Measurements from ENCODE around the gene GAS6. TPM values are rescaled to one million over a fixed set of nuclear protein-coding genes. Genes with fewer than 3 reads are reported as not detected.

GAS6 gene
- total and polyA plus RNA-seq, 2 donors (not counting 3 experiments of a cell fraction or from before 2014, with no cell fraction given): 69.2 to 109 TPM

DNA sequence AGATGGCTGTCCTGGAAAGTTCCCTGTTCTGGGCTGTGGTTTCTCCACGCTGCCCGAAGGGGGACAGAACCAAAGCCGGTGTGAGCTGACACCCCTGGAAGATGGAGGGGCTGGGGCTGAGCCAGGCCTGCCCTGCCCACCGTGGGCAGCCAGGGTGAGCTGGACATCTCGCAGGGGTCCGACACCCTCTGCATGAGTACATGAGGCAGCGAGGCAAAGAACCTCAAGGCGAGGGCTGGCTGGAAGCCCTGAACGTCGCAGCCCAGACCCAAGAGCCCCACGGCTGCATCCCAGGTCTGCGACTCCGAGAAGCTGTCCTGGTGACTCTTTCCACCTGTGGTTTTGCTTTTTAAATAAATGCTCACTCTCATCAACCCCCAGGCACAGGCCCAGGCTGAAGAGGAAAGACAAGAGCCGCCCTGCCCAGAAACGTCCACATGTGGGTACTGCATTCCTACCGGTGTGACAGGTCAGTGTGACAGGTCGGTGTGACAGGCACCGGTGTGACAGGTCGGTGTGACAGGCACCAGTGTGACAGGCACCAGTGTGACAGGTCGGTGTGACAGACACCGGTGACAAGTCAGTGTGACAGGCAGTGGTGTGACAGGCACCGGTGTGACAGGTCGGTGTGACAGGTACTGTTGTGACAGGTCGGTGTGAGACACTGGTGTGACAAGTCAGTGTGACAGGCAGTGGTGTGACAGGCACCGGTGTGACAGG lies 30.6 kb downstream of the GAS6 start:
- FAIRE-seq (no peak), DNase-seq (ENCODE audit: low read depth, low spot score) (no peak)
- Histone ChIP-seq H3K27ac (ENCODE audit: insufficient read depth, low read depth, low read length) (no peak overlapping the region), H3K79me2 (ENCODE audit: control insufficient read depth, insufficient read depth, low read length) (no peaks in the 10 kb centered on the region), H3K4me2 (ENCODE audit: insufficient read depth, low read length) (no peak overlapping the region), H3K4me3 (replicated peaks in 1 of 3; ENCODE audit: insufficient read depth in 1 of 3, low read depth in 1 of 3, low read length in 3 of 3) (no peak overlapping the region), H3K9me3 (replicated peaks; ENCODE audit: control insufficient read depth, insufficient read depth, low read length) (no peaks in the 10 kb centered on the region), H3K9me1 (replicated peaks; ENCODE audit: control insufficient read depth, extremely low read depth, insufficient read depth, low read length) (no peaks in the 10 kb centered on the region), H3K4me1 (ENCODE audit: control insufficient read depth, extremely low read depth, insufficient read depth, low read length) (peaks cover 13% of the 10 kb centered on the region), H3K9ac (replicated peaks; ENCODE audit: extremely low read depth, insufficient read depth, low read length) (no peak overlapping the region), H3K27me3 (ENCODE audit: control insufficient read depth in 2 of 2, insufficient read depth in 2 of 2, low read length in 2 of 2) (no peaks in the 10 kb centered on the region), H3K36me3 (ENCODE audit: control insufficient read depth in 2 of 2, extremely low read depth in 1 of 2, insufficient read depth in 2 of 2, low read length in 2 of 2) (peaks cover 0 to 15% of the 10 kb centered on the region in 2 experiments), H2AFZ (ENCODE audit: low read depth, low read length) (no peak overlapping the region), H4K20me1 (replicated peaks; ENCODE audit: control insufficient read depth, extremely low read depth, insufficient read depth, low read length) (no peaks in the 10 kb centered on the region)
- ChIA-PET CTCF (no interaction called here), POLR2A (no interaction called here)
- TF ChIP-seq FOS (IDR thresholded peaks at IDR 0.05; ENCODE audit: borderline replicate concordance, insufficient read depth, low read length): no peak
- no peak for TF ChIP-seq POLR2A (IDR thresholded peaks at IDR 0.05; ENCODE audit: low read depth, low read length)
- intact Hi-C loops (cut with micrococcal nuclease) (no loop called here), dilution Hi-C loops (cut with MboI; ENCODE audit: extremely low pct_ligation_motif_present, low sequenced_read_pairs) (no loop called here)
- no TSS peak for BruUV-seq (replicated peaks)

DNA sequence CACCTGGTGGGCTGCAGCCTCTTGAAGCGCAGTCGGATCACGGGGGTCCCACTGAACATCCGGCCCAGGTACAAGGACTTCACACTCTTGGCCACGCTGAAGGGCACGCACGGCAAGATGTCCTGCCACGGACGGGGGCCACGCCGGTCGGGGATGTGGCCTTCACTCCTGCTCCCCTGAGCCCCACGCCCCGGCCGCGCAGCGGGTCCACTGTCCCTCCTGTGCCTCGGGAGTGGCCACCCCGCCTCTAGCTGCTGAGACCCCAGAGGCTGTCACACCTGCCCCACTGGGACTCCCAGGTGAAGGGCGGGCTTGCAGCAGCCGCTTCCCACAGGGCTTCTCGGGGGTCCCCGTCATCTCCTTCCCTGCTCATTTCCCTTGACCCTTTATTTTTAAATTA lies 31.2 kb downstream of the GAS6 start:
- FAIRE-seq (no peak), DNase-seq (ENCODE audit: low read depth, low spot score) (no peak)
- dilution Hi-C loops (cut with MboI; ENCODE audit: extremely low pct_ligation_motif_present, low sequenced_read_pairs) (no loop called here), intact Hi-C loops (cut with micrococcal nuclease) (no loop called here)
- Histone ChIP-seq H2AFZ (ENCODE audit: low read depth, low read length) (no peak overlapping the region), H3K9ac (replicated peaks; ENCODE audit: extremely low read depth, insufficient read depth, low read length) (no peak overlapping the region), H3K9me1 (replicated peaks; ENCODE audit: control insufficient read depth, extremely low read depth, insufficient read depth, low read length) (no peaks in the 10 kb centered on the region), H3K36me3 (ENCODE audit: control insufficient read depth in 2 of 2, extremely low read depth in 1 of 2, insufficient read depth in 2 of 2, low read length in 2 of 2) (peaks cover 0 to 15% of the 10 kb centered on the region in 2 experiments), H3K9me3 (replicated peaks; ENCODE audit: control insufficient read depth, insufficient read depth, low read length) (no peaks in the 10 kb centered on the region), H3K79me2 (ENCODE audit: control insufficient read depth, insufficient read depth, low read length) (no peaks in the 10 kb centered on the region), H4K20me1 (replicated peaks; ENCODE audit: control insufficient read depth, extremely low read depth, insufficient read depth, low read length) (no peaks in the 10 kb centered on the region), H3K4me2 (ENCODE audit: insufficient read depth, low read length) (no peak overlapping the region), H3K27ac (ENCODE audit: insufficient read depth, low read depth, low read length) (no peak overlapping the region), H3K4me3 (replicated peaks in 1 of 3; ENCODE audit: insufficient read depth in 1 of 3, low read depth in 1 of 3, low read length in 3 of 3) (no peak overlapping the region), H3K4me1 (ENCODE audit: control insufficient read depth, extremely low read depth, insufficient read depth, low read length) (peaks cover 8% of the 10 kb centered on the region), H3K27me3 (ENCODE audit: control insufficient read depth in 2 of 2, insufficient read depth in 2 of 2, low read length in 2 of 2) (no peaks in the 10 kb centered on the region)
- ChIA-PET CTCF (no interaction called here), POLR2A (no interaction called here)
- no TSS peak for BruUV-seq (replicated peaks)
- no peak for TF ChIP-seq POLR2AphosphoS5 (IDR thresholded peaks at IDR 0.05; ENCODE audit: insufficient read depth, low read depth, low read length)
- TF ChIP-seq GATA2 (IDR thresholded peaks at IDR 0.05; ENCODE audit: insufficient read depth, insufficient read length, low read depth, low read length): no peak
- TF ChIP-seq EZH2 (IDR thresholded peaks at IDR 0.05; ENCODE audit: borderline replicate concordance, low read depth, low read length, severe bottlenecking): no peak
- TF ChIP-seq, protein P1, sequence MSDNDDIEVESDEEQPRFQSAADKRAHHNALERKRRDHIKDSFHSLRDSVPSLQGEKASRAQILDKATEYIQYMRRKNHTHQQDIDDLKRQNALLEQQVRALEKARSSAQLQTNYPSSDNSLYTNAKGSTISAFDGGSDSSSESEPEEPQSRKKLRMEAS (IDR thresholded peaks at IDR 0.05; ENCODE audit: insufficient read depth, insufficient read length): no peak
- TF ChIP-seq POLR2A (IDR thresholded peaks at IDR 0.05; ENCODE audit: low read depth, low read length): no peak
- no peak for TF ChIP-seq JUN (IDR thresholded peaks at IDR 0.05; ENCODE audit: borderline replicate concordance, insufficient read depth, insufficient read length, low read depth)
- no peak for TF ChIP-seq MYC (IDR thresholded peaks at IDR 0.05; ENCODE audit: low read depth, low read length)
- TF ChIP-seq FOS (IDR thresholded peaks at IDR 0.05; ENCODE audit: borderline replicate concordance, insufficient read depth, low read length): no peak
- TF ChIP-seq, protein P2, sequence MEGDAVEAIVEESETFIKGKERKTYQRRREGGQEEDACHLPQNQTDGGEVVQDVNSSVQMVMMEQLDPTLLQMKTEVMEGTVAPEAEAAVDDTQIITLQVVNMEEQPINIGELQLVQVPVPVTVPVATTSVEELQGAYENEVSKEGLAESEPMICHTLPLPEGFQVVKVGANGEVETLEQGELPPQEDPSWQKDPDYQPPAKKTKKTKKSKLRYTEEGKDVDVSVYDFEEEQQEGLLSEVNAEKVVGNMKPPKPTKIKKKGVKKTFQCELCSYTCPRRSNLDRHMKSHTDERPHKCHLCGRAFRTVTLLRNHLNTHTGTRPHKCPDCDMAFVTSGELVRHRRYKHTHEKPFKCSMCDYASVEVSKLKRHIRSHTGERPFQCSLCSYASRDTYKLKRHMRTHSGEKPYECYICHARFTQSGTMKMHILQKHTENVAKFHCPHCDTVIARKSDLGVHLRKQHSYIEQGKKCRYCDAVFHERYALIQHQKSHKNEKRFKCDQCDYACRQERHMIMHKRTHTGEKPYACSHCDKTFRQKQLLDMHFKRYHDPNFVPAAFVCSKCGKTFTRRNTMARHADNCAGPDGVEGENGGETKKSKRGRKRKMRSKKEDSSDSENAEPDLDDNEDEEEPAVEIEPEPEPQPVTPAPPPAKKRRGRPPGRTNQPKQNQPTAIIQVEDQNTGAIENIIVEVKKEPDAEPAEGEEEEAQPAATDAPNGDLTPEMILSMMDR (IDR thresholded peaks at IDR 0.05; ENCODE audit: extremely low read depth in 1 of 2, insufficient read depth in 1 of 2, low read depth in 1 of 2, low read length in 2 of 2): no peak

Measured in endothelial cell of umbilical vein (primary cell).